ENCODE results near the gene TACC2.

The TACC2 gene

DNA sequence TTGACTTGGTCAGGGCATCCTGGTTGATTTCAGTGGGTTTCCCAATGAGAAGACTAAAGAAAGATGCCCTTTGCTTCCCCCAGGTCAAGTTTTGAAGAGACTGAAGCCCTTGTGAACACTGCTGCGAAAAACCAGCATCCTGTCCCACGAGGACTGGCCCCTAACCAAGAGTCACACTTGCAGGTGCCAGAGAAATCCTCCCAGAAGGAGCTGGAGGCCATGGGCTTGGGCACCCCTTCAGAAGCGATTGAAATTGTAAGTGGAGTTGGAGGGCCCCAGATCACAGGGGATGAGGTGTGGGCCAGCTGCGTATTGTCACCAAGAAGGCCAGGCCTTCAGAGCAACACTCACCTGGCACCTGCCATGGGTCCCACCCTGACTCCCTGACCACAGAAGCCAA, 238.8 kb downstream of the TACC2 start:
- 98% methylated on average over 4 of the region's 4 CpGs for WGBS

DNA sequence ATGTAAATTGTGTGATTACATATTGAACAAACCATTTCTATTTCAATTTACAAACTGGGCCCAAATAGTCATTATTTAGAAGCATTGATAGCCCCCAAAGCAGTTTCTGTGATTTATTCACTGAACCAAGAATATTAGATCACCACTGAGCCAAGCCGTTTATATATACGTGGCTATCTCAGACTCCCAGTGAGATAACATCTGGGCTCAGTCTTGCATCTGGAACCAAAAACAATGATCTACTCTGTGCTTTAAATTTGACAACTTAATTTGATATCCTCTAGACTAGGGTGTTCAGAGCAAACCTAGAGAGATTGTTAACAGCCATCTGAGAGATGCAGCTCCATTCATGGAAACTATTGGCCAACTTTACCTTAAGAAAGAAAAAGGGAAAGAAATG, 240.7 kb downstream of the TACC2 start:
- no peak for DNase-seq
- Histone ChIP-seq H2BK5ac (ENCODE audit: low read depth, low read length, poor library complexity, severe bottlenecking) (no peak overlapping the region), H4K91ac (ENCODE audit: low read length) (no peak overlapping the region), H3K9ac (ENCODE audit: low read length) (no peak overlapping the region), H3K36me3 (ENCODE audit: control insufficient read depth in 1 of 2, insufficient read depth in 2 of 2, low read depth in 1 of 2, low read length in 2 of 2) (peaks cover 53 to 59% of the 10 kb centered on the region in 2 experiments), H3K79me1 (replicated peaks; ENCODE audit: low read length, poor library complexity, severe bottlenecking) (peaks cover 13% of the 10 kb centered on the region), H2AK5ac (ENCODE audit: low read length, severe bottlenecking) (no peak overlapping the region), H2BK120ac (ENCODE audit: low read depth, low read length) (no peak overlapping the region), H3K4me3 (ENCODE audit: insufficient read depth in 1 of 2, low read depth in 1 of 2, low read length in 2 of 2) (no peak overlapping the region), H3K18ac (ENCODE audit: low read depth in 1 of 2, low read length in 2 of 2) (no peak overlapping the region), H3K9me3 (ENCODE audit: control insufficient read depth, low read length) (no peaks in the 10 kb centered on the region), H3K27ac (ENCODE audit: low read length, poor library complexity, severe bottlenecking) (no peak overlapping the region), H3K4me1 (ENCODE audit: control insufficient read depth, insufficient read depth, low read depth, low read length) (peaks cover 5% of the 10 kb centered on the region), H3K27me3 (ENCODE audit: control insufficient read depth in 1 of 2, insufficient read depth in 1 of 2, low read length in 2 of 2) (no peaks in the 10 kb centered on the region), H2AFZ (ENCODE audit: low read depth, low read length) (no peak overlapping the region), H4K8ac (ENCODE audit: low read length) (no peak overlapping the region), H3K14ac (ENCODE audit: low read length in 2 of 2) (no peak overlapping the region), H3K4ac (ENCODE audit: low read depth in 1 of 2, low read length in 2 of 2) (no peak overlapping the region), H3K4me2 (ENCODE audit: low read length, poor library complexity, severe bottlenecking) (no peak overlapping the region), H2BK15ac (ENCODE audit: low read depth, poor library complexity, severe bottlenecking) (no peak overlapping the region), H2BK12ac (ENCODE audit: low read length in 2 of 2) (no peak overlapping the region), H3K23ac (ENCODE audit: low read length in 2 of 2) (no peak overlapping the region)
- WGBS, result 95% methylated on average over 2 of the region's 2 CpGs

More for the DNA sequence above, 238.8 kb downstream of the TACC2 start:
- Histone ChIP-seq H3K27me3 (ENCODE audit: control insufficient read depth in 1 of 2, insufficient read depth in 1 of 2, low read length in 2 of 2) (no peaks in the 10 kb centered on the region), H2BK120ac (ENCODE audit: low read depth, low read length) (no peak overlapping the region), H3K23ac (ENCODE audit: low read length in 2 of 2) (no peak overlapping the region), H3K4ac (ENCODE audit: low read depth in 1 of 2, low read length in 2 of 2) (no peak overlapping the region), H4K91ac (ENCODE audit: low read length) (no peak overlapping the region), H3K27ac (ENCODE audit: low read length, poor library complexity, severe bottlenecking) (no peak overlapping the region), H3K79me1 (replicated peaks; ENCODE audit: low read length, poor library complexity, severe bottlenecking) (peaks cover 7% of the 10 kb centered on the region), H2BK5ac (ENCODE audit: low read depth, low read length, poor library complexity, severe bottlenecking) (no peak overlapping the region), H3K14ac (ENCODE audit: low read length in 2 of 2) (no peak overlapping the region), H3K9me3 (ENCODE audit: control insufficient read depth, low read length) (no peaks in the 10 kb centered on the region), H2BK12ac (ENCODE audit: low read length in 2 of 2) (no peak overlapping the region), H2BK15ac (ENCODE audit: low read depth, poor library complexity, severe bottlenecking) (no peak overlapping the region), H3K9ac (ENCODE audit: low read length) (no peak overlapping the region), H3K18ac (ENCODE audit: low read depth in 1 of 2, low read length in 2 of 2) (no peak overlapping the region), H2AFZ (ENCODE audit: low read depth, low read length) (no peak overlapping the region), H4K8ac (ENCODE audit: low read length) (no peak overlapping the region), H3K4me3 (ENCODE audit: insufficient read depth in 1 of 2, low read depth in 1 of 2, low read length in 2 of 2) (no peak overlapping the region), H3K4me2 (ENCODE audit: low read length, poor library complexity, severe bottlenecking) (no peak overlapping the region), H3K4me1 (ENCODE audit: control insufficient read depth, insufficient read depth, low read depth, low read length) (no peaks in the 10 kb centered on the region), H2AK5ac (ENCODE audit: low read length, severe bottlenecking) (no peak overlapping the region), H3K36me3 (ENCODE audit: control insufficient read depth in 1 of 2, insufficient read depth in 2 of 2, low read depth in 1 of 2, low read length in 2 of 2) (peaks cover 53 to 59% of the 10 kb centered on the region in 2 experiments)
- no peak for DNase-seq

DNA sequence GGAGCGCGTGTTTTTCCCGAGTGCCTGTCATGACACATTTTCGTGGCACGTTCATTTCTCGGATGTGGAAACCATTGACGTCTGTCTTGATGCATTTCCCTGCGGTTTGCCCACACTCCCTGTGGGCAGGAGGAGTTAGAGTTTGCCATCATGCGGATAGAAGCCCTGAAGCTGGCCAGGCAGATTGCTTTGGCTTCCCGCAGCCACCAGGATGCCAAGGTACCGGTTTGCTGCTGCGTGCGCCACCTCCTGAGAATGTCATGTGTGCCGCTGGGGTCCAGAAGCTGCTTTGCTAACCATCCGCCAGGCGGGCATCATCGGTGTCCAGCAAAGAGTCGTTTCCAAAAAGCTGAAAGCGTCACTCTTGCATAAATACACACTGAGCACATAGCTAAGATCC, 241.3 kb downstream of the TACC2 start:
- no peak overlapping the region for H3K14ac ChIP-seq (ENCODE audit: low read length in 2 of 2)
- H3K9ac ChIP-seq (ENCODE audit: low read length), result no peak overlapping the region
- H3K36me3 ChIP-seq (ENCODE audit: control insufficient read depth in 1 of 2, insufficient read depth in 2 of 2, low read depth in 1 of 2, low read length in 2 of 2), result peaks cover 49 to 56% of the 10 kb centered on the region in 2 experiments
- H4K8ac ChIP-seq (ENCODE audit: low read length), result no peak overlapping the region
- DNase-seq, result no peak
- no peak overlapping the region for H2BK120ac ChIP-seq (ENCODE audit: low read depth, low read length)
- no peak overlapping the region for H3K27ac ChIP-seq (ENCODE audit: low read length, poor library complexity, severe bottlenecking)
- no peaks in the 10 kb centered on the region for H3K27me3 ChIP-seq (ENCODE audit: control insufficient read depth in 1 of 2, insufficient read depth in 1 of 2, low read length in 2 of 2)
- 98% methylated on average over 19 of the region's 19 CpGs for WGBS
- H2BK5ac ChIP-seq (ENCODE audit: low read depth, low read length, poor library complexity, severe bottlenecking), result no peak overlapping the region
- no peak overlapping the region for H3K18ac ChIP-seq (ENCODE audit: low read depth in 1 of 2, low read length in 2 of 2)
- H2AK5ac ChIP-seq (ENCODE audit: low read length, severe bottlenecking), result no peak overlapping the region
- no peak overlapping the region for H2BK15ac ChIP-seq (ENCODE audit: low read depth, poor library complexity, severe bottlenecking)
- no peak overlapping the region for H3K23ac ChIP-seq (ENCODE audit: low read length in 2 of 2)
- no peak overlapping the region for H2BK12ac ChIP-seq (ENCODE audit: low read length in 2 of 2)
- peaks cover 13% of the 10 kb centered on the region for H3K79me1 ChIP-seq (replicated peaks; ENCODE audit: low read length, poor library complexity, severe bottlenecking)
- H4K91ac ChIP-seq (ENCODE audit: low read length), result no peak overlapping the region
- no peaks in the 10 kb centered on the region for H3K9me3 ChIP-seq (ENCODE audit: control insufficient read depth, low read length)
- H3K4me1 ChIP-seq (ENCODE audit: control insufficient read depth, insufficient read depth, low read depth, low read length), result peaks cover 5% of the 10 kb centered on the region
- no peak overlapping the region for H3K4me2 ChIP-seq (ENCODE audit: low read length, poor library complexity, severe bottlenecking)
- no peak overlapping the region for H3K4ac ChIP-seq (ENCODE audit: low read depth in 1 of 2, low read length in 2 of 2)
- H2AFZ ChIP-seq (ENCODE audit: low read depth, low read length), result no peak overlapping the region
- H3K4me3 ChIP-seq (ENCODE audit: insufficient read depth in 1 of 2, low read depth in 1 of 2, low read length in 2 of 2), result no peak overlapping the region

DNA sequence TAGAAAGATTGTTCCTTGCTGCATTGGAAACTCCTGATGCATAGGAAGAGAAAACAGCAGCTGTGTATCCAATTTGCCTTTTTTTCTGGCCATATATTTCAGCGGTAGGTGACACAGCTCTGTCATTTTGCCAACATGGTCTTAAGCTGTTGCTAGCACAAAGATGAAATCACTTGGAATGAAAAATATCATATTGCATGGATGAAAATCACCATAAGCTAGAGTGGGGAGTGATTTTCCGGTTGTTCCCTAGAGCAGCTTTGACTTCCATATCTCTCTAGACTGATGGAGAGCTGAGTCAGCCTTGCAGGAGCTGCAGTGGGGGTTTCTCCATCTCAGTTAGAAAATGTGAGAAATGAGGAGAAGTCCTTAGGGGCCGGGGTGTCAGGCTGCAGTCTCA, 243.8 kb downstream of the TACC2 start:
- Histone ChIP-seq H3K14ac (ENCODE audit: low read length in 2 of 2) (no peak overlapping the region), H3K9ac (ENCODE audit: low read length) (no peak overlapping the region), H2BK5ac (ENCODE audit: low read depth, low read length, poor library complexity, severe bottlenecking) (no peak overlapping the region)

More for the DNA sequence above, 243.8 kb downstream of the TACC2 start:
- Histone ChIP-seq H3K23ac (ENCODE audit: low read length in 2 of 2) (no peak overlapping the region), H2BK120ac (ENCODE audit: low read depth, low read length) (no peak overlapping the region), H2AFZ (ENCODE audit: low read depth, low read length) (no peak overlapping the region), H3K27me3 (ENCODE audit: control insufficient read depth in 1 of 2, insufficient read depth in 1 of 2, low read length in 2 of 2) (no peaks in the 10 kb centered on the region), H3K4me1 (ENCODE audit: control insufficient read depth, insufficient read depth, low read depth, low read length) (peaks cover 5% of the 10 kb centered on the region), H3K36me3 (ENCODE audit: control insufficient read depth in 1 of 2, insufficient read depth in 2 of 2, low read depth in 1 of 2, low read length in 2 of 2) (peaks cover 39 to 40% of the 10 kb centered on the region in 2 experiments), H3K4me2 (ENCODE audit: low read length, poor library complexity, severe bottlenecking) (no peak overlapping the region), H2AK5ac (ENCODE audit: low read length, severe bottlenecking) (no peak overlapping the region), H4K8ac (ENCODE audit: low read length) (no peak overlapping the region), H3K18ac (ENCODE audit: low read depth in 1 of 2, low read length in 2 of 2) (no peak overlapping the region), H2BK12ac (ENCODE audit: low read length in 2 of 2) (no peak overlapping the region), H3K4ac (ENCODE audit: low read depth in 1 of 2, low read length in 2 of 2) (no peak overlapping the region), H4K91ac (ENCODE audit: low read length) (no peak overlapping the region), H3K9me3 (ENCODE audit: control insufficient read depth, low read length) (no peaks in the 10 kb centered on the region), H3K79me1 (replicated peaks; ENCODE audit: low read length, poor library complexity, severe bottlenecking) (peaks cover 13% of the 10 kb centered on the region), H2BK15ac (ENCODE audit: low read depth, poor library complexity, severe bottlenecking) (no peak overlapping the region), H3K4me3 (ENCODE audit: insufficient read depth in 1 of 2, low read depth in 1 of 2, low read length in 2 of 2) (no peak overlapping the region), H3K27ac (ENCODE audit: low read length, poor library complexity, severe bottlenecking) (no peak overlapping the region)
- DNase-seq, result no peak
- 98% methylated on average over 3 of the region's 3 CpGs for WGBS

All from mesenchymal stem cell (in vitro differentiated cells and primary cell).